ENCODE data around the gene HCLS1. TPM values are rescaled to one million over a fixed set of nuclear protein-coding genes. Genes with fewer than 3 reads are reported as not detected.

The HCLS1 gene
- polyA plus RNA-seq = 1 to 10 TPM; 6.2 to 6.4 TPM

GRCh38 chr3:121660356-121661171 lies at the start of gene HCLS1:
TSS of gene HCLS1 (minus strand) at chr3:121660903. CDS start at chr3:121658347, 2,556 bp downstream.
- H3K36me3 ChIP-seq (ENCODE audit: control insufficient read depth in 2 of 2, insufficient read depth in 2 of 2, low read length in 1 of 2) = peaks cover 8 to 17% of the 10 kb centered on the region in 2 donors
- no peaks in the 10 kb centered on the region for H3K9me3 ChIP-seq (ENCODE audit: control insufficient read depth in 2 of 2, insufficient read depth in 1 of 2, low read depth in 1 of 2, low read length in 1 of 2)
- WGBS, 2 donors = 73 to 79% methylated on average over 9 of the region's 9 CpGs
- H3K27me3 ChIP-seq (ENCODE audit: control insufficient read depth in 1 of 2, insufficient read depth in 2 of 2, low read length in 2 of 2) = no peaks in the 10 kb centered on the region
- no peaks in the 10 kb centered on the region for H3K4me1 ChIP-seq (ENCODE audit: control insufficient read depth in 2 of 2, insufficient read depth in 2 of 2, low read length in 1 of 2)
- peak within 1 kb of the TSS; percentile 16 to 40 for H3K4me3 ChIP-seq (ENCODE audit: low read depth in 1 of 2, low read length in 2 of 2)
- peak within 1 kb of the TSS; percentile 67 to 74 for H3K27ac ChIP-seq (ENCODE audit: low read depth in 2 of 2, low read length in 1 of 2)

GRCh38 chr3:121710347-121710746 lies 49.6 kb upstream of the HCLS1 start:
- H3K4me3 ChIP-seq (ENCODE audit: low read depth in 1 of 2, low read length in 2 of 2) = no peak overlapping the region
- no peaks in the 10 kb centered on the region for H3K27me3 ChIP-seq (ENCODE audit: control insufficient read depth in 1 of 2, insufficient read depth in 2 of 2, low read length in 2 of 2)
- WGBS, 2 donors = 52 to 61% methylated on average over 1 of the region's 1 CpG
- no peaks in the 10 kb centered on the region for H3K9me3 ChIP-seq (ENCODE audit: control insufficient read depth in 2 of 2, insufficient read depth in 1 of 2, low read depth in 1 of 2, low read length in 1 of 2)
- H3K27ac ChIP-seq (ENCODE audit: low read depth in 2 of 2, low read length in 1 of 2) = no peak overlapping the region
- H3K4me1 ChIP-seq (ENCODE audit: control insufficient read depth in 2 of 2, insufficient read depth in 2 of 2, low read length in 1 of 2) = no peaks in the 10 kb centered on the region
- H3K36me3 ChIP-seq (ENCODE audit: control insufficient read depth in 2 of 2, insufficient read depth in 2 of 2, low read length in 1 of 2) = peaks cover 0 to 1% of the 10 kb centered on the region in 2 donors

- Histone ChIP-seq H3K27me3 (ENCODE audit: control insufficient read depth in 1 of 2, insufficient read depth in 2 of 2, low read length in 2 of 2) (no peaks in the 10 kb centered on the region), H3K9me3 (ENCODE audit: control insufficient read depth in 2 of 2, insufficient read depth in 1 of 2, low read depth in 1 of 2, low read length in 1 of 2) (peaks cover 0 to 3% of the 10 kb centered on the region in 2 donors), H3K4me3 (ENCODE audit: low read depth in 1 of 2, low read length in 2 of 2) (no peak overlapping the region), H3K4me1 (ENCODE audit: control insufficient read depth in 2 of 2, insufficient read depth in 2 of 2, low read length in 1 of 2) (no peaks in the 10 kb centered on the region), H3K27ac (ENCODE audit: low read depth in 2 of 2, low read length in 1 of 2) (no peak overlapping the region), H3K36me3 (ENCODE audit: control insufficient read depth in 2 of 2, insufficient read depth in 2 of 2, low read length in 1 of 2) (peaks cover 0 to 2% of the 10 kb centered on the region in 2 donors)
- WGBS, 2 donors = 93 to 94% methylated on average over 2 of the region's 2 CpGs
These were observed 47.0 kb upstream of the HCLS1 start for GRCh38 chr3:121707531-121708273.

- Histone ChIP-seq H3K4me3 (ENCODE audit: low read depth in 1 of 2, low read length in 2 of 2) (no peak overlapping the region), H3K9me3 (ENCODE audit: control insufficient read depth in 2 of 2, insufficient read depth in 1 of 2, low read depth in 1 of 2, low read length in 1 of 2) (peaks cover 0 to 3% of the 10 kb centered on the region in 2 donors), H3K36me3 (ENCODE audit: control insufficient read depth in 2 of 2, insufficient read depth in 2 of 2, low read length in 1 of 2) (peaks cover 2 to 5% of the 10 kb centered on the region in 2 donors), H3K27me3 (ENCODE audit: control insufficient read depth in 1 of 2, insufficient read depth in 2 of 2, low read length in 2 of 2) (no peaks in the 10 kb centered on the region), H3K4me1 (ENCODE audit: control insufficient read depth in 2 of 2, insufficient read depth in 2 of 2, low read length in 1 of 2) (no peaks in the 10 kb centered on the region), H3K27ac (ENCODE audit: low read depth in 2 of 2, low read length in 1 of 2) (no peak overlapping the region)
- 92 to 95% methylated on average over 5 of the region's 5 CpGs for WGBS, 2 donors
These were observed 44.8 kb upstream of the HCLS1 start for GRCh38 chr3:121705541-121705940.

DNA sequence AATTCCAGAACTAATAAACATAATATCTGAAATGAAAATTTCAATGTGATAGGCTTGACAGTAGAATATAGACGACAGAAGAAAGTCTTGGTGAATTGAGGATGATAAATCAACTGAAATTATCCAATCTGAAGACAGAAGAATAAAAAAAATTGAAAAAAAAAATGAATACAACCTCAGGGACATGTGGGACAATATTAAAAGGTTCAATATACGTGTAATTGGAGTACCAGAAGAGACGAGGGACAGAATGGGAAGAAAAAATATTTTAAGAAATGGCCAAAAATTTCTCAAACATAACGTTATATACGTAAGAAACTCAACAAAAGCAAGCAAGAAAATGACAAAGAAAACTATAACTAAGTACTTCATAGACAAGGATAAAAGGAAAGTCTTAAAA lies 43.3 kb upstream of the HCLS1 start:
- WGBS, 2 donors = 97% methylated on average over 5 of the region's 5 CpGs
- H3K4me1 ChIP-seq (ENCODE audit: control insufficient read depth in 2 of 2, insufficient read depth in 2 of 2, low read length in 1 of 2) = no peaks in the 10 kb centered on the region
- no peaks in the 10 kb centered on the region for H3K27me3 ChIP-seq (ENCODE audit: control insufficient read depth in 1 of 2, insufficient read depth in 2 of 2, low read length in 2 of 2)
- H3K36me3 ChIP-seq (ENCODE audit: control insufficient read depth in 2 of 2, insufficient read depth in 2 of 2, low read length in 1 of 2) = peaks cover 2 to 5% of the 10 kb centered on the region in 2 donors
- peaks cover 0 to 3% of the 10 kb centered on the region in 2 donors for H3K9me3 ChIP-seq (ENCODE audit: control insufficient read depth in 2 of 2, insufficient read depth in 1 of 2, low read depth in 1 of 2, low read length in 1 of 2)
- H3K4me3 ChIP-seq (ENCODE audit: low read depth in 1 of 2, low read length in 2 of 2) = no peak overlapping the region
- H3K27ac ChIP-seq (ENCODE audit: low read depth in 2 of 2, low read length in 1 of 2) = no peak overlapping the region

DNA sequence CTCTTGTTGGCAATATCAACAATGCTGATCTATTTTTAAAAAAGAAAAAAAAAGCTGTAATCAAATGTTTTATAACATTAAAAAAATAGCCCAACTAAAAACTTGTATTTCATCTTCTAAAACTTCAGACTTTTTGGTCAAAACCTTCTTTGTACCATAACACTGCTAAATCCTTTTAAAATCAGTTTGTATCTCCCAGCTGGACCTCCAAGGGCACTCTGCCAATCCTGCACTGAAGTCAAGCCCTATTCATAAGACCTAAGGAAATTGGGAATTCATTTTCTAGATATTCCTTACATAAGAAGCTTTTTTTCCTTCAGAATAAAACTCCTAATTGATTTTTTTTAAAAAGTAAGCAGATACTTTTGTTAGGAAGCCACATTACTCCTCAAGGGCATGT lies 38.2 kb upstream of the HCLS1 start:
- H3K4me1 ChIP-seq (ENCODE audit: control insufficient read depth in 2 of 2, insufficient read depth in 2 of 2, low read length in 1 of 2) = no peaks in the 10 kb centered on the region
- peaks cover 2 to 19% of the 10 kb centered on the region in 2 donors for H3K36me3 ChIP-seq (ENCODE audit: control insufficient read depth in 2 of 2, insufficient read depth in 2 of 2, low read length in 1 of 2)
- H3K9me3 ChIP-seq (ENCODE audit: control insufficient read depth in 2 of 2, insufficient read depth in 1 of 2, low read depth in 1 of 2, low read length in 1 of 2) = no peaks in the 10 kb centered on the region
- H3K4me3 ChIP-seq (ENCODE audit: low read depth in 1 of 2, low read length in 2 of 2) = no peak overlapping the region
- H3K27me3 ChIP-seq (ENCODE audit: control insufficient read depth in 1 of 2, insufficient read depth in 2 of 2, low read length in 2 of 2) = no peaks in the 10 kb centered on the region
- H3K27ac ChIP-seq (ENCODE audit: low read depth in 2 of 2, low read length in 1 of 2) = no peak overlapping the region

GRCh38 chr3:121698476-121698875 lies 37.8 kb upstream of the HCLS1 start:
- peaks cover 2 to 19% of the 10 kb centered on the region in 2 donors for H3K36me3 ChIP-seq (ENCODE audit: control insufficient read depth in 2 of 2, insufficient read depth in 2 of 2, low read length in 1 of 2)
- no peaks in the 10 kb centered on the region for H3K4me1 ChIP-seq (ENCODE audit: control insufficient read depth in 2 of 2, insufficient read depth in 2 of 2, low read length in 1 of 2)
- no peak overlapping the region for H3K27ac ChIP-seq (ENCODE audit: low read depth in 2 of 2, low read length in 1 of 2)
- H3K4me3 ChIP-seq (ENCODE audit: low read depth in 1 of 2, low read length in 2 of 2) = no peak overlapping the region
- H3K27me3 ChIP-seq (ENCODE audit: control insufficient read depth in 1 of 2, insufficient read depth in 2 of 2, low read length in 2 of 2) = no peaks in the 10 kb centered on the region
- no peaks in the 10 kb centered on the region for H3K9me3 ChIP-seq (ENCODE audit: control insufficient read depth in 2 of 2, insufficient read depth in 1 of 2, low read depth in 1 of 2, low read length in 1 of 2)
- 83 to 91% methylated on average over 1 of the region's 1 CpG for WGBS, 2 donors

- Histone ChIP-seq H3K4me1 (ENCODE audit: control insufficient read depth in 2 of 2, insufficient read depth in 2 of 2, low read length in 1 of 2) (no peaks in the 10 kb centered on the region), H3K9me3 (ENCODE audit: control insufficient read depth in 2 of 2, insufficient read depth in 1 of 2, low read depth in 1 of 2, low read length in 1 of 2) (no peaks in the 10 kb centered on the region), H3K27ac (ENCODE audit: low read depth in 2 of 2, low read length in 1 of 2) (no peak overlapping the region), H3K4me3 (ENCODE audit: low read depth in 1 of 2, low read length in 2 of 2) (no peak overlapping the region), H3K27me3 (ENCODE audit: control insufficient read depth in 1 of 2, insufficient read depth in 2 of 2, low read length in 2 of 2) (no peaks in the 10 kb centered on the region), H3K36me3 (ENCODE audit: control insufficient read depth in 2 of 2, insufficient read depth in 2 of 2, low read length in 1 of 2) (peaks cover 4 to 19% of the 10 kb centered on the region in 2 donors)
- 77 to 81% methylated on average over 3 of the region's 3 CpGs for WGBS, 2 donors
These were observed 35.5 kb upstream of the HCLS1 start for GRCh38 chr3:121696186-121696585.

DNA sequence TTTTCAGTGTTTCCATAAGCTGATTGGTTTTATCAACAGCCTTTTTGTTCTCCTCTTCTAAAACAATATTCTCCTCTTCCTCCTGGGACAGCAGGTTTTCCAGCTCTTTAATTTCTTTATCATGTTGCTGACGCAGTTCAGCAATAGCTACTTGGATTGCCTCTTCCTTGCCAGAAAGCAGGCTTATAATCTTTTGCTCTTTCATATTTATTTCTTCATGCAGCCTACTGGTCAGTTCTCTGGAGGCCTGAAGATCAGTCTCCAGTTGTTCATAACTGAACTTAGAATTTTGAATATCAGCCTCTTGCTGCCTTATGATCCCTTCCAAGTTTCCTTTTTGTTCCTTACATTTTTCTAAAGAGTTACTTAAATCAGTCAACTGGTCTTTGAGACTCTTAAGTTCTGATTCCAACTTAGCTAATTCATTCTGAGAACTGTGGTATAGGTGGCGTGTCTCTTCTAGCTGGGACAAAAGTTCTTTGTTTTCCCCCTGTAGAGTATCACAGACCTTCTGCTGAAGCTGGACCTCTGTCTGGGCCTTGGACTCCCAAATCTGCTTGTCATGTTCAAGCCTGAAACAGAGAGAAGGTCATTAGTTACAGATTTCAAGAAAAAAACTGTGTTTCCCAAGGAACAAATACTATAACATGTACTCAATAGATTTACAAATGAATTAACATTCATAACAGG lies 31.5 kb upstream of the HCLS1 start:
- H3K9me3 ChIP-seq (ENCODE audit: control insufficient read depth in 2 of 2, insufficient read depth in 1 of 2, low read depth in 1 of 2, low read length in 1 of 2) = no peaks in the 10 kb centered on the region

More for the DNA sequence above, 31.5 kb upstream of the HCLS1 start:
- no peak overlapping the region for H3K4me3 ChIP-seq (ENCODE audit: low read depth in 1 of 2, low read length in 2 of 2)
- H3K27ac ChIP-seq (ENCODE audit: low read depth in 2 of 2, low read length in 1 of 2) = no peak overlapping the region
- H3K36me3 ChIP-seq (ENCODE audit: control insufficient read depth in 2 of 2, insufficient read depth in 2 of 2, low read length in 1 of 2) = peaks cover 4 to 5% of the 10 kb centered on the region in 2 donors
- H3K27me3 ChIP-seq (ENCODE audit: control insufficient read depth in 1 of 2, insufficient read depth in 2 of 2, low read length in 2 of 2) = no peaks in the 10 kb centered on the region
- H3K4me1 ChIP-seq (ENCODE audit: control insufficient read depth in 2 of 2, insufficient read depth in 2 of 2, low read length in 1 of 2) = no peaks in the 10 kb centered on the region
- 93 to 95% methylated on average over 2 of the region's 2 CpGs for WGBS, 2 donors

All from esophagus (tissue), 2 donors.